Measurements from ENCODE around the gene NINJ2.

NINJ2 gene

GRCh38 chr12:570435-570920 lies 92.8 kb downstream of the NINJ2 start:
- no peak for TF ChIP-seq CTCF (IDR thresholded peaks at IDR 0.05)

GRCh38 chr12:569803-570434 lies 93.3 kb downstream of the NINJ2 start:
- TF ChIP-seq CTCF (IDR thresholded peaks at IDR 0.05) = peak; percentile 92

- no peak for TF ChIP-seq CTCF (IDR thresholded peaks at IDR 0.05)
Measured at GRCh38 chr12:569091-569676, 94.1 kb downstream of the NINJ2 start.

- no peak for TF ChIP-seq CTCF (IDR thresholded peaks at IDR 0.05)
Measured at GRCh38 chr12:568486-568885, 94.8 kb downstream of the NINJ2 start.

- no peak for TF ChIP-seq CTCF (IDR thresholded peaks at IDR 0.05)
Measured at GRCh38 chr12:565589-566105, 97.6 kb downstream of the NINJ2 start.

GRCh38 chr12:565161-565560 lies 98.1 kb downstream of the NINJ2 start:
- TF ChIP-seq CTCF (IDR thresholded peaks at IDR 0.05) = no peak

GRCh38 chr12:563787-564298 lies 99.4 kb downstream of the NINJ2 start:
- TF ChIP-seq CTCF (IDR thresholded peaks at IDR 0.05) = no peak
